GM23248 (cell line): ENCODE measurements around the gene RTP2. TPM values are rescaled to one million over a fixed set of nuclear protein-coding genes. Genes with fewer than 3 reads are reported as not detected.
A peak's percentile ranks its signal among the peaks of the same experiment; 100 is the strongest.

Source experiments
- DNase-seq: peaks from one replicate; pipeline ENCODE4 v3.0.0-alpha.2; 2015
- H2AFZ ChIP-seq: fragments of 200-600 bp; sonication (generic); 2 replicates; pipeline ENCODE4 v1.6.1; 2016; ENCODE audit warnings: antibody characterized with exemption
- H3F3A ChIP-seq: fragments of 200-600 bp; sonication (generic); 2 replicates; pipeline ENCODE4 v1.6.1; 2016; ENCODE audit warnings: mild to moderate bottlenecking, antibody characterized with exemption, mixed run types; ENCODE audit not compliant: insufficient read depth
- H3K27ac ChIP-seq: fragments of 200-600 bp; sonication (generic); 2 replicates; pipeline ENCODE4 v1.5.1; 2016; ENCODE audit warnings: mild to moderate bottlenecking
- H3K27me3 ChIP-seq: fragments of 200-600 bp; sonication (generic); replicated peaks from 2 replicates; pipeline ENCODE4 v1.6.1; 2016; ENCODE audit warnings: mild to moderate bottlenecking; ENCODE audit not compliant: insufficient read depth
- H3K36me3 ChIP-seq: fragments of 200-600 bp; sonication (generic); 2 replicates; pipeline ENCODE4 v1.6.1; 2016; ENCODE audit warnings: low read depth, mild to moderate bottlenecking
- H3K4me1 ChIP-seq: fragments of 200-600 bp; sonication (generic); 2 replicates; pipeline ENCODE4 v1.6.1; 2016; ENCODE audit warnings: mild to moderate bottlenecking; ENCODE audit not compliant: insufficient read depth
- H3K4me2 ChIP-seq: fragments of 200-600 bp; sonication (generic); one replicate; pipeline ENCODE4 v1.6.1; 2016; ENCODE audit warnings: mild to moderate bottlenecking; ENCODE audit not compliant: unreplicated experiment
- H3K4me3 ChIP-seq: fragments of 200-600 bp; sonication (generic); 2 replicates; pipeline ENCODE4 v1.5.1; 2016; ENCODE audit warnings: mild to moderate bottlenecking
- H3K79me2 ChIP-seq: fragments of 200-600 bp; sonication (generic); 2 replicates; pipeline ENCODE4 v1.6.1; 2016; ENCODE audit warnings: mild to moderate bottlenecking; ENCODE audit not compliant: insufficient read depth
- H3K9ac ChIP-seq: fragments of 200-600 bp; sonication (generic); 2 replicates; pipeline ENCODE4 v1.6.1; 2016; ENCODE audit warnings: mild to moderate bottlenecking
- H3K9me2 ChIP-seq: fragments of 200-600 bp; sonication (generic); 2 replicates; pipeline ENCODE4 v1.6.1; 2016; ENCODE audit warnings: mixed run types, mild to moderate bottlenecking, moderate library complexity; ENCODE audit not compliant: insufficient read depth
- H3K9me3 ChIP-seq: fragments of 200-600 bp; sonication (generic); one replicate; pipeline ENCODE4 v1.6.1; 2017; ENCODE audit warnings: low read depth
- H4K20me1 ChIP-seq: fragments of 200-600 bp; sonication (generic); 2 replicates; pipeline ENCODE4 v1.6.0; 2016; ENCODE audit not compliant: insufficient read depth
- EZH2 ChIP-seq: fragments of 200-600 bp; sonication (generic); IDR thresholded peaks from 2 replicates; pipeline ENCODE4 v1.6.1; 2018; ENCODE audit warnings: antibody characterized with exemption, mild to moderate bottlenecking; ENCODE audit not compliant: insufficient read depth, poor library complexity, severe bottlenecking
- EZH2phosphoT487 ChIP-seq: fragments of 200-600 bp; sonication (generic); IDR thresholded peaks from 2 replicates; pipeline ENCODE4 v1.6.1; 2018; ENCODE audit warnings: antibody characterized with exemption, moderate library complexity, mild to moderate bottlenecking, low read depth; ENCODE audit not compliant: insufficient read depth
- WGBS, 2 experiments: methylation state at CpG; one replicate each; pipeline ENCODE4 v1.1.6; 2015 to 2017; ENCODE audit warnings: low lambda C conversion rate in 2 of 2, low coverage in 1 of 2; ENCODE audit errors: missing lambda C conversion rate in 2 of 2; 5-methylcytosine and 5-hydroxymethylcytosine counted together
- in situ Hi-C: fragments of 300-500 bp; cut with MboI; formaldehyde crosslinking; loops from 2 replicates; pipeline ENCODE4 v1.15.0; 2020
- polyA plus RNA-seq: library from polyadenylated mRNA; unstranded; fragments of >200 nt; fragmentation: Nextera tagmentation; extraction: Ambion mirVana; gene quantifications from 2 replicates; pipeline ENCODE4 v1.2.1, GENCODE V29; 2016
- total RNA-seq: library from RNA; depleted of rRNA; stranded (reverse); fragments of >200 nt; shearing (Covaris generic); gene quantifications from 2 replicates; pipeline ENCODE4 v1.2.3, GENCODE V29; 2014

Gene RTP2
- total and polyA plus RNA-seq, 2 experiments from 2014 or later: not detected

DNA sequence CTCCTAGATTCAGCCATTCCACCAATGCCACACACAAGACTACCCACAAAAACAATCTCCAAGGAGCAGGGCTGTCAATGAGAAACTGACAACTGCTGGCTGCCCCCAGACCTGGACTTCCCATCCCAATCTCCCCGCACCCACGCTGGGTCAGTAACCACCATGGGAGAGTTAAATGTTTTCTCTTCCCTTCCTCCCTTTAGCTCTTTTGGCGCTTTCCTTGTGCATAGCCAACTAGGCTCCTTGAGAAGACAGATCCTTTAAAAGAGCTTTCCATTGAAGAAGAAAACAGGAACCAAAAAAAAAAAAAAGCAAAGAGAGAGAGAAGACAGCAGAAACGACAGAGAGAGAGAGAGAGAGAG is 34.6 kb upstream of the RTP2 start:
- H3K9me2 ChIP-seq: no peaks in the 10 kb centered on the region
- H3K4me1 ChIP-seq: peaks cover 41% of the 10 kb centered on the region
- peaks cover 17% of the 10 kb centered on the region for H3K36me3 ChIP-seq
- 63 to 84% methylated on average over 3 to 4 of the region's 4 CpGs for WGBS, 2 experiments
- peaks cover 89% of the 10 kb centered on the region for H3K79me2 ChIP-seq
- in situ Hi-C loops: loop anchor here (10.0 to 25.0 kb wide), 3 partner anchors 750 to 1398 kb away; no protein-coding TSS in a partner anchor
- peaks cover 6% of the 10 kb centered on the region for H4K20me1 ChIP-seq
- peaks cover 23% of the 10 kb centered on the region for H3F3A ChIP-seq
- peak overlapping the region; percentile 82 for H3K4me2 ChIP-seq
- DNase-seq: peak; percentile 23
- no peaks in the 10 kb centered on the region for H3K9me3 ChIP-seq
- no peaks in the 10 kb centered on the region for H3K27me3 ChIP-seq
- H2AFZ ChIP-seq: no peak overlapping the region
- no peak for TF ChIP-seq EZH2
- TF ChIP-seq EZH2phosphoT487: no peak
- peak overlapping the region; percentile 96 for H3K4me3 ChIP-seq
- peak overlapping the region; percentile 97; the same call in 1 of the 2 replicates for H3K27ac ChIP-seq
- H3K9ac ChIP-seq: peak overlapping the region; percentile 94

GRCh38 chr3:187736418-187736871 is 34.1 kb upstream of the RTP2 start:
- peak; percentile 82 for DNase-seq
- peaks cover 41% of the 10 kb centered on the region for H3K4me1 ChIP-seq
- peaks cover 88% of the 10 kb centered on the region for H3K79me2 ChIP-seq
- no peak overlapping the region for H3K4me3 ChIP-seq
- peaks cover 6% of the 10 kb centered on the region for H4K20me1 ChIP-seq
- peaks cover 19% of the 10 kb centered on the region for H3F3A ChIP-seq
- no peaks in the 10 kb centered on the region for H3K9me2 ChIP-seq
- H3K27ac ChIP-seq: peak overlapping the region; percentile 97; the same call in 1 of the 2 replicates
- in situ Hi-C loops: loop anchor here (10.0 to 25.0 kb wide), 3 partner anchors 751 to 1398 kb away; no protein-coding TSS in a partner anchor
- H2AFZ ChIP-seq: no peak overlapping the region
- H3K9me3 ChIP-seq: no peaks in the 10 kb centered on the region
- H3K27me3 ChIP-seq: no peaks in the 10 kb centered on the region
- peak overlapping the region; percentile 94; the same call in 1 of the 2 replicates for H3K9ac ChIP-seq
- peaks cover 23% of the 10 kb centered on the region for H3K36me3 ChIP-seq
- 64 to 66% methylated on average over 8 of the region's 8 CpGs for WGBS, 2 experiments
- no peak for TF ChIP-seq EZH2phosphoT487
- no peak for TF ChIP-seq EZH2
- H3K4me2 ChIP-seq: peak overlapping the region; percentile 82

- 81 to 82% methylated on average over 3 of the region's 3 CpGs for WGBS, 2 experiments
- Histone ChIP-seq H3K4me3 (no peak overlapping the region), H3K36me3 (peaks cover 29% of the 10 kb centered on the region), H3K79me2 (peaks cover 87% of the 10 kb centered on the region), H3K27me3 (no peaks in the 10 kb centered on the region), H3K9me2 (no peaks in the 10 kb centered on the region), H3K9me3 (no peaks in the 10 kb centered on the region), H3F3A (peaks cover 15% of the 10 kb centered on the region), H4K20me1 (peaks cover 6% of the 10 kb centered on the region), H3K4me2 (peak overlapping the region; percentile 82), H2AFZ (no peak overlapping the region), H3K9ac (no peak overlapping the region), H3K4me1 (peaks cover 41% of the 10 kb centered on the region), H3K27ac (peak overlapping the region; percentile 97)
- DNase-seq: peak; percentile 32
- no peak for TF ChIP-seq EZH2phosphoT487
- no peak for TF ChIP-seq EZH2
- in situ Hi-C loops: loop anchor here (10.0 to 25.0 kb wide), 3 partner anchors 751 to 1399 kb away; no protein-coding TSS in a partner anchor
Observed at GRCh38 chr3:187735837-187736236, 33.5 kb upstream of the RTP2 start.

GRCh38 chr3:187735383-187735782 is 33.0 kb upstream of the RTP2 start:
- 89 to 95% methylated on average over 3 of the region's 3 CpGs for WGBS, 2 experiments
- in situ Hi-C loops: loop anchor here (10.0 to 25.0 kb wide), 3 partner anchors 752 to 1399 kb away; no protein-coding TSS in a partner anchor
- no peaks in the 10 kb centered on the region for H3K9me2 ChIP-seq
- TF ChIP-seq EZH2phosphoT487 (no peak), EZH2 (no peak)
- no peak for DNase-seq
- H3K9ac ChIP-seq: no peak overlapping the region
- H3K4me2 ChIP-seq: no peak overlapping the region
- peaks cover 83% of the 10 kb centered on the region for H3K79me2 ChIP-seq
- no peak overlapping the region for H3K4me3 ChIP-seq
- H3K27ac ChIP-seq: peak overlapping the region; percentile 97; the same call in 1 of the 2 replicates
- H3K36me3 ChIP-seq: peaks cover 33% of the 10 kb centered on the region
- peaks cover 39% of the 10 kb centered on the region for H3K4me1 ChIP-seq
- H3F3A ChIP-seq: peaks cover 12% of the 10 kb centered on the region
- peaks cover 6% of the 10 kb centered on the region for H4K20me1 ChIP-seq
- H3K9me3 ChIP-seq: no peaks in the 10 kb centered on the region
- no peak overlapping the region for H2AFZ ChIP-seq
- H3K27me3 ChIP-seq: no peaks in the 10 kb centered on the region
